NAMALWA (cell line): ENCODE results near the gene CTNNA2.

Experiments used
- DNase-seq: peaks from one replicate; pipeline ENCODE4 v3.0.0-alpha.2; 2015; ENCODE audit warnings: low spot score

CTNNA2 gene

DNA sequence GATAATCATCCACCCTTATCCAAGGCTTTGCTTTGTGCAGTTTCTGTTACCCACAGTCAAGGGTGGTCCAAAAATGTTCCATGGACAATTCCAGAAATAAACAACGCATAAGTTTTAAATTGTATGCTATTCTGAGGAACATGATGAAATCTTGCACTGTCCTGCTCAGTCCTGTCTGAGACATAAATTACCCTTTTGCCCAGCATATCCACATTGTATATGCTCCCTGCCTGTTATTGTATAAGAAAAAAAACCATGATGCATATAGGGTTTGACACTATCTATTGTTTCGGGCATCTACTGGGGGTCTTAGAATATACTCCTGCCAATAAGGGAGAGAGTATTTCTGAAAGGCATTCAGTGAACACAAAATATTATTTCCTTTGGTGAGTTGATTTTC is 767.7 kb downstream of the CTNNA2 start:
- no peak for DNase-seq

DNA sequence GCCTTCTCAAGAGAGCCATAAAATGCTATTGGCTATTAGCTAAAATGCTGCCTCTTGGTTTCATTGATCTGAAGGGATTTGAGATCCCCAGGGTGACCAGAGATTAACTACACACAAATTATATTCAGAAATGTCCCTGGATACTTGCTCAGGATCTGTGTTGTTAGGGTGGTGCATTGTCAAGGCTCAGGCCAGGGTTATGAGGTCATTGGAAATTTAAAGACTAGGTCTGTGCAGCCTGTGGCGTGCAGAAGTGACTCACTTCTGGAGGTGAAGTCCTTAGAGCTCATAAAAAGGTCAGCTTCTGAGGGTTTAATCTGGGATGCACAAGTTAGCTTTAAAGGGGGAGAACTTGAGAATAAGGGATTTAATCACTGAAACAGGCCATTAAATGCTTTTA is 768.2 kb downstream of the CTNNA2 start:
- DNase-seq = no peak

- DNase-seq = no peak
These were observed 775.7 kb downstream of the CTNNA2 start for GRCh38 chr2:80288576-80288975.

DNA sequence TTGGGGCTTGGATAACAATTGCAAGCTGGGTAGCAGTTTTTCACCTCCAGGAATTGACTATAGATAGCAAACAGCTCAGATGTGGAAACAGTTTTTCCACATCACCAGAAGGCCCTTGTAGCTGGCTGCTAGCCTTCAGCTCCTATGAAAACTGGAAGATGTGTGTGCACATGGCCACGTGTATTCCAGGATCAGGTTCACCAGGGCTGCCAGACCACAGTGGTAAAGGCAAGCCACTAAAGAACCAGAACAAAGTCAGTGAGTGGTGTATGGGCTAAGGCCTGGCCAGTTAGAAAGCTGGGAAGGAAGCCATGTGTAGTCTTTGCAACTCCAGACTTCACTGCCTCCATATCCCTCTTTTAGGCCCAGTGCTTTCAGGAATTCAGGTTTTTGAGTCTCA is 778.8 kb downstream of the CTNNA2 start:
- DNase-seq = no peak

DNA sequence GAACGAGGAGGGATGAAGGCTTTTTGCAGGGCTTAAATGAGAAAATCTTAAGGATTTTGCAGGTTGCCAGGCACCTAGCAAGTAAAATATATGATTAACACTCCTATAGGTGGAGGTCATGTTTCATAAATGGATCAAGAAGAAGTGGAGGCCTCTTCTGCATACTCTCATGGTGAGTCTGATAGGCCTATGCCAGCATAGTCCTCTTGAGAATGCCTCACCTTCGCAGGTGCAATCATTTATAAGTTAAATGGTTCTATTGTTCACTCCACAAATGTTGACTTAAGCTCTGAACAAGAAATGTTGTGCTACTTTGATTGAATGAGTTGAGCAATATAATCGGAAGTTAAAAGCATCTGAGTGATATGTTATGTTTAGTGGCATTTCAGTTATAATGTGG is 779.6 kb downstream of the CTNNA2 start:
- DNase-seq = no peak

DNA sequence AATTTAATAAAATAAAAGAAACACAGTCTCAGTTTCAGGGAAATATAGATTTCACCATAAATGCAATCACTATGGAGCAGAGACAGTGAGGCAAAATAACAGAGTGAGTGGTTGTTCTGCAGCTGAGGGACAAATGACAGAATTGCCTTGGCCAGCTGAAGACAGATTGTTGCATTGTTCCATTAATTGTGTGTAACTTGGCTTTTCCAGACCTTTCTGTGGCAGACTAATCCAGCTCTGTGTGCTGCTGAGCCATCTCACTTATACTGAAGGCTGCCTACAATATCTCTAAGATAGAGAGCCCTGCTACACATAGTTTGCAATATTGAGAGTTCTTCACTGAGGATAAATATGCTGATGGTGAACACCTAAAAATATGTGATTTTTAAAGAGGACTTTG is 780.2 kb downstream of the CTNNA2 start:
- DNase-seq = no peak

DNA sequence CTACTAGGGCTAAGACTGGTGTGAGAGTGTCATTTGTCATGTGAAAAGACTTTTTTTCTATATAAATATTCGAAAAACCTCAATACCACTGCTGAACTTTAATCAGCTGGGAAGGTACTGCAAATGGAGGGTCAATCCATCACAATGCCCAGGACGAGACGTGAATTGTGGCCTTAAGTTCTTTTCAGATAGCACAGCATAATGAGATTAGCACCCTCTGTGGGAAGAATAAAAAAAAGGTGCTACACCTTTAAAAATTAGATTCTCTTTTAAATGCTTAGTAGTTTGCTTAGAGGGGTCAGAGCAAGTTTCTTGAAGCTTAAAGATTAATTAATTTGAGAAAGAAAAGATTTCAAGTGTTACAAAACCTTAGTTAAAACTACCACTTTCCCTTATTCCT is 786.1 kb downstream of the CTNNA2 start:
- no peak for DNase-seq

DNA sequence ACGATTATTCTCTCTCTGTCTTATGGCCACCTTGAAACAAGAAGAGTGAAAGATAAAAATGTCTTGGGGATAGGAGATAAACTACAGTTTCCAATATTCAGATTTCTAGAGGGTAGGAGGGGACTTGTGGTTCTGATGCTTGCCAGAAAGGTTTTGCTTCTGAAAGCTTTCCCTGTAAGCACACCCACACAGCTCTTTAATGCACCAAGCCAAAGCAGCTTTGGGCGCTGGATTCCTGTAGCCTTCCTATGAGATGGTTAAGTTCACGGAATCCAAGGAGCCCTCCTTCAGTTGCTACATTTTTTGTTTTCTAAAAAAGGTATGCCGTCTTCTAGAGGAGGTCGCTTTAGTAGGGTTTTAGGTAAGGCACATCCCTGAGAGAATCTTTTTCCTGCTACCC is 786.8 kb downstream of the CTNNA2 start:
- no peak for DNase-seq

DNA sequence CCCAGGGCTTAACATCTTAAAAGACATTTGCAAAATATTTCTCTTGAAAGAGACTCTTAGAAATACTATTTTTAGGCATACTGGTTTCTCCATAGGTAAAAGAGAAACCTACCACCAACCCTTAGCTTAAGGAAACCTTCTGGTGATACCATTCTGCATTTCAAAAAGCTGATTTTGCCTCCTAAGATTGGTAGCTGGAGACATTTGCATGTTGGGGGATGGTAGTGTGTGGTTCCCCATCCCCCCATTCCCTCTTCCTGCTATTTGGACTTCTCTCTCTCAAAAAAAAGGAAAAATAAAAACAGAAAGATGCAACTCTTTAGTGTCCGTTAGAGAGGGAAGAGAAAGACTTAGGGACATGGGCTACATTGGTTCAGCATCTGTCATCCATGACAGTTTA is 787.5 kb downstream of the CTNNA2 start:
- no peak for DNase-seq

DNA sequence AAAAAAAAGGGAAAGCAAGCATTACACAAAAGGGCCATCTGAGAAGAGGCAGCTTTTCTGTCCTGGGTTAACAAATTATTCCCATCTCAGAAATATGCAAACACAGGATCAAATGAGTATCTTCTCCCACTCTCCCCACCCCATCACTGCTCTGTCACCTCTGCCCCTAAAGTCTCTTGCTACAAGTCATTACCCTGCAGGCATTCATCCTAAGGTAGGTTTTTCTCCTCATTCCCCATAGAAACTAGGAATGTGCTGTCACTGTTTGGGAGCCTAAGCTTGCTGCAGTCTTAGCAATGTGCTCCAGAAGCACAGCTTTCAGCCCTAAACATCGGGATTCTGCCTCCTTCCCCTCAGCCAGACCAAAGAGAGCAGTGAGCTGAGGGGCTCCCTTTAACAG is 788.1 kb downstream of the CTNNA2 start:
- no peak for DNase-seq

GRCh38 chr2:80302001-80302313 is 789.1 kb downstream of the CTNNA2 start:
- DNase-seq = no peak

DNA sequence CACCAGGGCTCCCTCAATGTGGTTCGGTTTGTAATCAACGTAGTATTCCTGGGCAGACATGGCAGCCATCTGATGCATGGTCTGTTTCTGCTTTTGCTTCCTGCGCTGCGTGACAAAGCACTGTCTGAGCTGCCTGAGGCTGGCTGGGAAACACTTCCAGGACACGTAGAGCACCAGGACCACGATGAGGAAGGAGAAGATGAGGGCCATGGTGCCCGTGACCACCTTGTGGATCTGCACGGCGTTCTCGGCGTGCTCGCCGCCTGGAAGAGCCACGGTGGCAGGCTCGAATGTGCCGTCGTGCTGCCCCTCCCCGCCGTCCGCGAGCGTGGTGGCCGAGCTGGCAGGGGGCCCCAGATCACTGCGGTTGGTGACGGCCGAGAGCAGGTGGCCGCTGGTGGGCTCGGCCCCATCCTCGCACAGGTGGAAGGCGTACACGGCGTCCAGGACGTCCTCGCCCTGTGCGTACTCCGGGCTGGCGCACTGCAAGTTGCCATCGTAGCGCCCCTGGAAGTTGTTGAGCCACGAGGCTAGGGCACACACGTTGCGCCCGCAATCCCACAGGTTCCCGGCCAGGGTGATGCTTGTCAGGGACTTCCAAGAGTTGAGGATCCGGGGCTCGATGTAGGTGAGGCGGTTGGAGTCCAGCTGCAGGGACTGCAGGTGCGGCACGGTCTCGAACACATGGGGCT is 789.6 kb downstream of the CTNNA2 start:
- no peak for DNase-seq

- DNase-seq = no peak
These were observed 790.4 kb downstream of the CTNNA2 start for GRCh38 chr2:80303006-80303908.

- no peak for DNase-seq
These were observed 791.3 kb downstream of the CTNNA2 start, which contains the start of gene LRRTM1 for GRCh38 chr2:80303909-80304837. TSS of gene LRRTM1 (minus strand) at chr2:80304752. CDS start at chr2:80303819, 933 bp downstream.

GRCh38 chr2:80311304-80311703 is 798.5 kb downstream of the CTNNA2 start:
- DNase-seq = no peak

- no peak for DNase-seq
These were observed 799.5 kb downstream of the CTNNA2 start for GRCh38 chr2:80312282-80312839.

GRCh38 chr2:80322311-80322920 is 809.6 kb downstream of the CTNNA2 start:
- no peak for DNase-seq

- DNase-seq = no peak
These were observed 810.1 kb downstream of the CTNNA2 start for GRCh38 chr2:80322958-80323357.

- DNase-seq = no peak
These were observed 810.8 kb downstream of the CTNNA2 start for GRCh38 chr2:80323610-80324009.

- DNase-seq = no peak
These were observed 811.7 kb downstream of the CTNNA2 start for GRCh38 chr2:80324525-80324924.

DNA sequence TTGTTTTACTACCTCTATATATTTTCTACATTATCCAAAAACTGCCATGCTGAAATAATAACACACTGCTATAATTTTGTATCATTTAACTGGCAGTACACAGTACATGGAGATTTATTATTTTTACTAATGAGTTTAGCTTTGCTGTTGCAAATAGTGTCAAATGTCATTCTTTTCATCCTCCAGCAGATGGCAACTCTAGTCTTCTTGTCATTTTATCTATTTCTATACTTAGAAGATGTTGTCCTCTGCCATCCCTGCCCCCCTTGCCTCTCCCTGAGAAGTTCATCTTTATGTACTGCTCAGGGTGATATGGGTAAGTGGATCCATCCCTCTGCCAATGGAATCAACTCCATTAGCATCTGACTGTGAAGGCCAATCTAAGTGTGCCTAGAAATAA is 813.4 kb downstream of the CTNNA2 start:
- DNase-seq = peak; percentile 56

DNA sequence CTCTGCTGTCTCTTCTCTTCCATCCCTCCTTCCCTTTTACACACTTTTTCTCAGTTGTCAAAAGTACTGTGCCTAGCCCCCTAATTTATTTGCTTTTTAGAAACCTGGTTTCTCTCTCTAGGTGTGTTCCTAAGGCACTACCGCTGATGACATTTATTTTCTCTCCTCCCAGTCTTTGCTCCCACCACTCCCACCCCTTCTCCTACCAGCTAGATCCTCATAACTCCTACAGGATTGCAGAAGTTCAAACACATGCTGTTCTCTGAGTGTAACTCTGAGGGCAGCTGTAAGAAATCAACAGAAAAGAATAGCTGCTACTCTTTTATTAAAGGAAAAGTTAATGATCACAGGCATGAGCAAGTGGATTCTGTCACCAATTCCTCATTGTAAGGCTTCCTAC is 814.0 kb downstream of the CTNNA2 start:
- no peak for DNase-seq
